ENCODE data around the gene THAP9. TPM values are rescaled to one million over a fixed set of nuclear protein-coding genes. Genes with fewer than 3 reads are reported as not detected.
A peak's percentile ranks its signal among the peaks of the same experiment; 100 is the strongest.

The THAP9 gene
- polyA plus RNA-seq, 3 donors: 1.4 to 1.9 (median 1.4) TPM

GRCh38 chr4:82861529-82861928, 39.0 kb upstream of the THAP9 start:
- H2AFZ ChIP-seq (ENCODE audit: insufficient read depth, low read depth, low read length, poor library complexity, severe bottlenecking): no peak overlapping the region
- Mint-ChIP-seq H3K4me3 (no peak overlapping the region), H3K9me3 (peaks cover 0 to 5% (median 0%) of the 10 kb centered on the region in 7 donors), H3K36me3 (peaks cover 50 to 78% of the 10 kb centered on the region in 2 donors), H3K27me3 (ENCODE audit: low read depth in 3 of 3) (peaks cover 0 to 1% (median 0%) of the 10 kb centered on the region in 3 donors), H3K4me1 (peaks cover 14% of the 10 kb centered on the region), H3K27ac (peak overlapping the region in 2 of 7 donors; percentile 42 to 78)
- no peak overlapping the region for H3K4me3 ChIP-seq (replicated peaks in 1 of 3; ENCODE audit: low read depth in 2 of 3, low read length in 3 of 3)
- TF ChIP-seq CTCF (IDR thresholded peaks at IDR 0.05): no peak
- H3K4me2 ChIP-seq (replicated peaks; ENCODE audit: extremely low read depth, low read length, poor library complexity, severe bottlenecking): no peak overlapping the region
- H3K27me3 ChIP-seq (ENCODE audit: control insufficient read depth in 2 of 2, insufficient read depth in 2 of 2, low read length in 2 of 2): no peaks in the 10 kb centered on the region
- peaks cover under 1% of the 10 kb centered on the region for H3K79me2 ChIP-seq (ENCODE audit: insufficient read depth, low read length)
- no peaks in the 10 kb centered on the region for H4K20me1 ChIP-seq (ENCODE audit: insufficient read depth, low read length)
- peaks cover 7 to 11% of the 10 kb centered on the region in 2 donors for H3K4me1 ChIP-seq (ENCODE audit: control insufficient read depth in 1 of 2, insufficient read depth in 2 of 2, low read length in 2 of 2)
- DNase-seq: no peak
- intact Hi-C loops (cut with micrococcal nuclease): loop anchor here in 1 of 2 donors (10.0 kb wide), 1 partner anchor 423 kb away; the partner anchor contains the start of gene COQ2
- no peak overlapping the region for H3K27ac ChIP-seq (ENCODE audit: low read depth in 1 of 2, low read length in 2 of 2)
- no peaks in the 10 kb centered on the region for H3K9me3 ChIP-seq (replicated peaks in 1 of 2; ENCODE audit: control insufficient read depth in 1 of 2, insufficient read depth in 1 of 2, low read length in 2 of 2)
- peaks cover 47 to 81% of the 10 kb centered on the region in 2 donors for H3K36me3 ChIP-seq (replicated peaks in 1 of 2; ENCODE audit: control insufficient read depth in 1 of 2, insufficient read depth in 2 of 2, low read length in 2 of 2)
- H3K9ac ChIP-seq (ENCODE audit: insufficient read depth, low read length, poor library complexity, severe bottlenecking): no peak overlapping the region

GRCh38 chr4:82864336-82864979, 36.1 kb upstream of the THAP9 start:
- H3K9me3 ChIP-seq (replicated peaks in 1 of 2; ENCODE audit: control insufficient read depth in 1 of 2, insufficient read depth in 1 of 2, low read length in 2 of 2): no peaks in the 10 kb centered on the region
- H3K79me2 ChIP-seq (ENCODE audit: insufficient read depth, low read length): peaks cover 7% of the 10 kb centered on the region
- no peak overlapping the region for H3K4me3 ChIP-seq (replicated peaks in 1 of 3; ENCODE audit: low read depth in 2 of 3, low read length in 3 of 3)
- peak overlapping the region; percentile 13 to 79 for H3K27ac ChIP-seq (ENCODE audit: low read depth in 1 of 2, low read length in 2 of 2)
- H4K20me1 ChIP-seq (ENCODE audit: insufficient read depth, low read length): no peaks in the 10 kb centered on the region
- no peak for DNase-seq
- Mint-ChIP-seq H3K4me1 (peaks cover 14% of the 10 kb centered on the region), H3K27me3 (ENCODE audit: low read depth in 3 of 3) (peaks cover 0 to 1% (median 0%) of the 10 kb centered on the region in 3 donors), H3K27ac (peak overlapping the region; percentile 80 to 97 (median 93)), H3K4me3 (no peak overlapping the region), H3K9me3 (peaks cover 0 to 5% (median 0%) of the 10 kb centered on the region in 7 donors), H3K36me3 (peaks cover 55 to 81% of the 10 kb centered on the region in 2 donors)
- peaks cover 7 to 11% of the 10 kb centered on the region in 2 donors for H3K4me1 ChIP-seq (ENCODE audit: control insufficient read depth in 1 of 2, insufficient read depth in 2 of 2, low read length in 2 of 2)
- TF ChIP-seq CTCF (IDR thresholded peaks at IDR 0.05): no peak
- no peak overlapping the region for H3K9ac ChIP-seq (ENCODE audit: insufficient read depth, low read length, poor library complexity, severe bottlenecking)
- H3K4me2 ChIP-seq (replicated peaks; ENCODE audit: extremely low read depth, low read length, poor library complexity, severe bottlenecking): no peak overlapping the region
- H3K27me3 ChIP-seq (ENCODE audit: control insufficient read depth in 2 of 2, insufficient read depth in 2 of 2, low read length in 2 of 2): no peaks in the 10 kb centered on the region
- intact Hi-C loops (cut with micrococcal nuclease): loop anchor here in 1 of 2 donors (10.0 kb wide), 1 partner anchor 420 kb away; the partner anchor contains the start of gene COQ2
- no peak overlapping the region for H2AFZ ChIP-seq (ENCODE audit: insufficient read depth, low read depth, low read length, poor library complexity, severe bottlenecking)
- 100% methylated on average over 2 of the region's 6 CpGs for WGBS (ENCODE audit: insufficient coverage)
- peaks cover 53 to 87% of the 10 kb centered on the region in 2 donors for H3K36me3 ChIP-seq (replicated peaks in 1 of 2; ENCODE audit: control insufficient read depth in 1 of 2, insufficient read depth in 2 of 2, low read length in 2 of 2)
